Uterus (tissue), 4 donors: Measurements from ENCODE around the gene ANKRD65. TPM values are rescaled to one million over a fixed set of nuclear protein-coding genes. Genes with fewer than 3 reads are reported as not detected.
"Not testable (repeated sequence)": the region's sequence is repeated elsewhere in the genome, so short reads cannot be mapped to it uniquely, and the experiment has no call there.

Source experiments
- DNase-seq, 2 donors: peaks; one replicate each; pipeline ENCODE4 v3.0.0-alpha.2; 2019 to 2020
- H3K27ac ChIP-seq, 2 donors: fragments of 200-600 bp; sonication (generic); 1 replicate in 1 of 2; 2 replicates in 1 of 2; pipeline ENCODE4 v1.5.1; 2016 to 2018
- H3K27me3 ChIP-seq, 2 donors: fragments of 200-600 bp; sonication (generic); one replicate each; pipeline ENCODE4 v1.5.1; 2018 to 2019; ENCODE audit warnings: control low read depth in 1 of 2
- H3K36me3 ChIP-seq, 2 donors: fragments of 200-600 bp; sonication (generic); one replicate each; pipeline ENCODE4 v1.5.1; 2019; ENCODE audit warnings: control low read depth in 1 of 2
- H3K4me1 ChIP-seq, 2 donors: fragments of 200-600 bp; sonication (generic); one replicate each; pipeline ENCODE4 v1.5.1; 2018 to 2019; ENCODE audit warnings: control low read depth in 1 of 2
- H3K4me3 ChIP-seq, 2 donors: fragments of 200-600 bp; sonication (generic); 1 replicate in 1 of 2; 2 replicates in 1 of 2; pipeline ENCODE4 v1.5.1; 2018 to 2019; ENCODE audit warnings: mild to moderate bottlenecking in 1 of 2
- H3K9me3 ChIP-seq, 2 donors: fragments of 200-600 bp; sonication (generic); one replicate each; pipeline ENCODE4 v1.5.1; 2019; ENCODE audit warnings: control low read depth in 1 of 2
- CTCF ChIP-seq, 4 experiments: fragments of 200-600 bp in 2 of 4; fragments of 450-650 bp in 2 of 4; sonication (generic) in 2 of 4; IDR thresholded peaks; one replicate each; pipeline ENCODE4 v1.5.1; 2016 to 2019; ENCODE audit warnings: antibody characterized with exemption in 4 of 4, mild to moderate bottlenecking in 2 of 4, moderate library complexity in 1 of 4
- POLR2A ChIP-seq, 2 donors: fragments of 450-650 bp; IDR thresholded peaks; one replicate each; pipeline ENCODE4 v1.6.1; 2016; ENCODE audit warnings: antibody characterized with exemption in 2 of 2, mild to moderate bottlenecking in 1 of 2, moderate library complexity in 1 of 2
- intact Hi-C: fragments of 100-400 bp; cut with DNase I; formaldehyde crosslinking; loops from one replicate; pipeline ENCODE4 v1.15.1; 2023; ENCODE audit warnings: low total_unique reads
- total RNA-seq, 4 donors: library from RNA; depleted of rRNA in 3 of 4; stranded (reverse); fragments of >200 nt in 3 of 4; gene quantifications; one replicate each; pipeline versions ENCODE4 v1.1.0 to v1.2.4, GENCODE V29; 2014 to 2023
- donor health status: DM: yes; HTN: yes; CAD: no.

The ANKRD65 gene
- total RNA-seq, 4 donors from 2014 or later = 1.3 to 20.0 (median 6.7) TPM

- intact Hi-C loops = no loop called here
- Histone ChIP-seq H3K36me3 (no peaks in the 10 kb centered on the region), H3K27ac (peak overlapping the region; percentile 95 to 98), H3K9me3 (no peaks in the 10 kb centered on the region), H3K4me1 (peaks cover 9 to 45% of the 10 kb centered on the region in 2 donors), H3K4me3 (peak overlapping the region; percentile 6 to 10), H3K27me3 (no peaks in the 10 kb centered on the region)
- DNase-seq = peak; percentile 80 to 87
- TF ChIP-seq POLR2A (IDR thresholded peaks at IDR 0.05) (peak in 1 of 2 donors; percentile 19), CTCF (IDR thresholded peaks at IDR 0.05) (peak; percentile 22 to 41 (median 34))
Measured at GRCh38 chr1:1430114-1430982, 9.3 kb upstream of the ANKRD65 start.

DNA sequence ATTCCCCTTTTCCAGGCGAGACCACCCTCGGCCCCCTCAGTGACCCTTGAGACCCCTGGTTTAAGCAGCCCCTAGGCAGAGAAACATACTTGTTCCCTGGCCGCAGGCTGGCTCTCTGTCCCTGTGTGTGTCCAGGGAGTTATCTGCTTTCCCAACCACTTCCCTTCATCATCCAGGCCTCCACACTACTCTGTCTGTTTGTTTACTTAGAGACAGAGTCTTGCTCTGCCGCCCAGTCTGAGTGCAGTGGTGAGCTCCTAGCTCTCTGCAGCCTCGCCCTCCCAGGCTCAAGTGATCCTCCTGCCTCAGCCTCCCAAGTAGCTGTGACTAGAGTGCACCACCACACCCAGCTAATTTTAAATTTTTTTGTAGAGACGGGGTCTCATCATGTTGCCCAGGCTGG lies 8.6 kb upstream of the ANKRD65 start:
- TF ChIP-seq CTCF (IDR thresholded peaks at IDR 0.05) (no peak), POLR2A (IDR thresholded peaks at IDR 0.05) (no peak)
- H3K36me3 ChIP-seq = no peaks in the 10 kb centered on the region
- H3K4me3 ChIP-seq = no peak overlapping the region
- no peak for DNase-seq
- intact Hi-C loops = no loop called here
- no peaks in the 10 kb centered on the region for H3K9me3 ChIP-seq
- H3K27ac ChIP-seq = peak overlapping the region; percentile 95 to 98
- H3K27me3 ChIP-seq = no peaks in the 10 kb centered on the region
- H3K4me1 ChIP-seq = peaks cover 9 to 38% of the 10 kb centered on the region in 2 donors

DNA sequence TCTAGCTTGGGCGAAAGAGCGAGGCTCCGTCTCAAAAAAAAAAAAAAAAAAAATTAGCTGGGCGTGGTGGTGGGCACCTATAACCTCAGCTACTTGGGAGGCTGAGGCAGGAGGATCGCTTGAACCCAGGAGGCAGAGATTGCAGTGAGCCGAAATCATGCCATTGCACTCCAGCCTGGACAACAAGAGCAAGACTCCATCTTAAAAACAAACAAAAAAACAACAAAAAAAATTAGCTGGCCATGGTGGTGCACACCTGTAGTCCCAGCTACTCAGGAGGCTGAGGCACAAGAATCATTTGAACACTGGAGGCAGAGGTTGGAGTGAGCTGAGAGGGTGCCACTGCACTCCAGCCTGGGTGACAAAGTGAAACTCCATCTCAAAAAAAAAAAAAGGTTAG lies 7.9 kb upstream of the ANKRD65 start:
- DNase-seq, H3K27me3 ChIP-seq, H3K4me3 ChIP-seq, intact Hi-C loops, H3K36me3 ChIP-seq, H3K9me3 ChIP-seq: not testable (repeated sequence)
- Histone ChIP-seq H3K4me1 (peaks cover 9 to 31% of the 10 kb centered on the region in 2 donors), H3K27ac (peak overlapping the region; percentile 95 to 98)

DNA sequence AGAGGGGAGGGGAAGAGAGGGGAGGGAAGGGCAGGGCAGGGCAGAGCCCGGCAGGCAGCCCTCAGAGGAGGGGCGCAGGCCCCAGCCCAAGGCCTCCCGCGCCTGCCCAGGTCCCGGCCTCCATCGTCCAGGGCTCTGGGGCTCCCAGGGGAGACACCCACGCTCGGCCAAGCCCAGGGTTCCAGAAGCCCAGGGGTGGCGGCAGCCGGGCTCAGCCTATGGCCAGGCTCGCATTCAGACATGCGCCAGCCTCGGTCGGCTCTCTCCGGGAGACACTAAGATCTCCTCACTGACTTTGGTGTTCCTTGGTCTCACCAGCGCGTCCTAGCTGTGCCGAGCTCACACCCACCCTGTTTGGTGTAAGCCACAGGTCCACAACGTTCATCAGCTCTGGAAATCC lies 7.1 kb upstream of the ANKRD65 start:
- Histone ChIP-seq H3K27ac (peak overlapping the region in 1 of 2 donors; percentile 14), H3K9me3 (no peaks in the 10 kb centered on the region), H3K4me1 (peaks cover 9 to 27% of the 10 kb centered on the region in 2 donors), H3K27me3 (no peaks in the 10 kb centered on the region), H3K36me3 (no peaks in the 10 kb centered on the region), H3K4me3 (no peak overlapping the region)
- intact Hi-C loops = no loop called here
- TF ChIP-seq CTCF (IDR thresholded peaks at IDR 0.05) (no peak), POLR2A (IDR thresholded peaks at IDR 0.05) (no peak)
- DNase-seq = no peak

- TF ChIP-seq POLR2A (IDR thresholded peaks at IDR 0.05) (no peak), CTCF (IDR thresholded peaks at IDR 0.05) (no peak)
- H3K4me1 ChIP-seq = peaks cover 9 to 25% of the 10 kb centered on the region in 2 donors
- intact Hi-C loops = no loop called here
- peak overlapping the region; percentile 2 to 36 for H3K4me3 ChIP-seq
- H3K9me3 ChIP-seq = no peaks in the 10 kb centered on the region
- H3K27me3 ChIP-seq = no peaks in the 10 kb centered on the region
- H3K36me3 ChIP-seq = no peaks in the 10 kb centered on the region
- peak overlapping the region; percentile 45 to 77 for H3K27ac ChIP-seq
- DNase-seq = no peak
Measured at GRCh38 chr1:1427820-1428148, 6.7 kb upstream of the ANKRD65 start.
